Measurements from ENCODE around the gene CD28. TPM values are rescaled to one million over a fixed set of nuclear protein-coding genes. Genes with fewer than 3 reads are reported as not detected.
"Not testable (repeated sequence)": the region's sequence is repeated elsewhere in the genome, so short reads cannot be mapped to it uniquely, and the experiment has no call there.

CD28 gene
- polyA plus RNA-seq, 1 donor from 2014 or later: not detected

- H3K79me2 ChIP-seq (replicated peaks; ENCODE audit: insufficient read depth, low read length): no peaks in the 10 kb centered on the region
- no peak for TF ChIP-seq EP300 (conservative IDR thresholded peaks at IDR 0.05; ENCODE audit: poor library complexity, severe bottlenecking)
- TF ChIP-seq TAF1 (IDR thresholded peaks at IDR 0.05; ENCODE audit: low read depth): no peak
- TF ChIP-seq EZH2 (IDR thresholded peaks at IDR 0.05; ENCODE audit: borderline replicate concordance, insufficient read depth, low read length, poor library complexity, severe bottlenecking): no peak
- peak; percentile 48 for TF ChIP-seq RAD21 (conservative IDR thresholded peaks at IDR 0.05)
- TF ChIP-seq POLR2AphosphoS5 (IDR thresholded peaks at IDR 0.05): no peak
- TF ChIP-seq SMC3 (conservative IDR thresholded peaks at IDR 0.05; ENCODE audit: poor library complexity): peak; percentile 49
- TF ChIP-seq REST (IDR thresholded peaks at IDR 0.05; ENCODE audit: borderline replicate concordance): no peak
- no peak for TF ChIP-seq MXI1 (conservative IDR thresholded peaks at IDR 0.05; ENCODE audit: poor library complexity, severe bottlenecking)
- peak; percentile 66 for TF ChIP-seq CTCF (IDR thresholded peaks at IDR 0.05; ENCODE audit: poor library complexity, severe bottlenecking)
- no peaks in the 10 kb centered on the region for H3K27me3 ChIP-seq (ENCODE audit: insufficient read depth, low read depth, low read length)
- H2AFZ ChIP-seq (ENCODE audit: low read depth, low read length): no peak overlapping the region
- no peaks in the 10 kb centered on the region for H3K36me3 ChIP-seq (ENCODE audit: insufficient read depth, low read length)
- H4K20me1 ChIP-seq (ENCODE audit: insufficient read depth): no peaks in the 10 kb centered on the region
- H3K27ac ChIP-seq (ENCODE audit: low read length): no peak overlapping the region
- no peaks in the 10 kb centered on the region for H3K9me3 ChIP-seq (ENCODE audit: low read length)
- no peak overlapping the region for H3K4me3 ChIP-seq (ENCODE audit: low read length)
- H3K9me2 ChIP-seq (ENCODE audit: insufficient read depth, low read length): no peaks in the 10 kb centered on the region
- H3K4me2 ChIP-seq (ENCODE audit: low read length): no peak overlapping the region
- no peaks in the 10 kb centered on the region for H3F3A ChIP-seq (ENCODE audit: insufficient read depth, low read length, poor library complexity, severe bottlenecking)
- H3K9ac ChIP-seq (ENCODE audit: low read length): no peak overlapping the region
Measured at GRCh38 chr2:203782262-203782976, 76.0 kb downstream of the CD28 start.

- no peaks in the 10 kb centered on the region for H3K9me2 ChIP-seq (ENCODE audit: insufficient read depth, low read length)
- no peak overlapping the region for H3K4me2 ChIP-seq (ENCODE audit: low read length)
- H3K9ac ChIP-seq (ENCODE audit: low read length): no peak overlapping the region
- no peaks in the 10 kb centered on the region for H3K79me2 ChIP-seq (replicated peaks; ENCODE audit: insufficient read depth, low read length)
- H3K27me3 ChIP-seq (ENCODE audit: insufficient read depth, low read depth, low read length): no peaks in the 10 kb centered on the region
- TF ChIP-seq REST (IDR thresholded peaks at IDR 0.05; ENCODE audit: borderline replicate concordance) (no peak), EZH2 (IDR thresholded peaks at IDR 0.05; ENCODE audit: borderline replicate concordance, insufficient read depth, low read length, poor library complexity, severe bottlenecking) (no peak), POLR2AphosphoS5 (IDR thresholded peaks at IDR 0.05) (no peak), TAF1 (IDR thresholded peaks at IDR 0.05; ENCODE audit: low read depth) (no peak), MXI1 (conservative IDR thresholded peaks at IDR 0.05; ENCODE audit: poor library complexity, severe bottlenecking) (no peak), SMC3 (conservative IDR thresholded peaks at IDR 0.05; ENCODE audit: poor library complexity) (no peak), EP300 (conservative IDR thresholded peaks at IDR 0.05; ENCODE audit: poor library complexity, severe bottlenecking) (no peak)
- no peak overlapping the region for H3K27ac ChIP-seq (ENCODE audit: low read length)
- H2AFZ ChIP-seq (ENCODE audit: low read depth, low read length): no peak overlapping the region
- H3K36me3 ChIP-seq (ENCODE audit: insufficient read depth, low read length): no peaks in the 10 kb centered on the region
- no peaks in the 10 kb centered on the region for H4K20me1 ChIP-seq (ENCODE audit: insufficient read depth)
- no peak overlapping the region for H3K4me3 ChIP-seq (ENCODE audit: low read length)
- no peaks in the 10 kb centered on the region for H3F3A ChIP-seq (ENCODE audit: insufficient read depth, low read length, poor library complexity, severe bottlenecking)
- H3K9me3 ChIP-seq (ENCODE audit: low read length): no peaks in the 10 kb centered on the region
Measured at GRCh38 chr2:203783496-203784203, 77.2 kb downstream of the CD28 start.

- not testable (repeated sequence) for H3K36me3 ChIP-seq (ENCODE audit: insufficient read depth, low read length); H3K27ac ChIP-seq (ENCODE audit: low read length); H3K9me3 ChIP-seq (ENCODE audit: low read length); H3K4me3 ChIP-seq (ENCODE audit: low read length); H3K4me2 ChIP-seq (ENCODE audit: low read length); H2AFZ ChIP-seq (ENCODE audit: low read depth, low read length); H3K9ac ChIP-seq (ENCODE audit: low read length); H3K27me3 ChIP-seq (ENCODE audit: insufficient read depth, low read depth, low read length); H4K20me1 ChIP-seq (ENCODE audit: insufficient read depth); H3K9me2 ChIP-seq (ENCODE audit: insufficient read depth, low read length); H3F3A ChIP-seq (ENCODE audit: insufficient read depth, low read length, poor library complexity, severe bottlenecking); H3K79me2 ChIP-seq (replicated peaks; ENCODE audit: insufficient read depth, low read length)
Measured at GRCh38 chr2:203784710-203785270, 78.4 kb downstream of the CD28 start.

Measured in neural cell (in vitro differentiated cells).